COLO668 (cell line): Measurements from ENCODE around the gene PRKN.

Experiments
- DNase-seq: peaks from one replicate; lab custom pipeline; 2025; ENCODE audit not compliant: unreplicated experiment; lab: John Stamatoyannopoulos, UW

Gene PRKN

DNA sequence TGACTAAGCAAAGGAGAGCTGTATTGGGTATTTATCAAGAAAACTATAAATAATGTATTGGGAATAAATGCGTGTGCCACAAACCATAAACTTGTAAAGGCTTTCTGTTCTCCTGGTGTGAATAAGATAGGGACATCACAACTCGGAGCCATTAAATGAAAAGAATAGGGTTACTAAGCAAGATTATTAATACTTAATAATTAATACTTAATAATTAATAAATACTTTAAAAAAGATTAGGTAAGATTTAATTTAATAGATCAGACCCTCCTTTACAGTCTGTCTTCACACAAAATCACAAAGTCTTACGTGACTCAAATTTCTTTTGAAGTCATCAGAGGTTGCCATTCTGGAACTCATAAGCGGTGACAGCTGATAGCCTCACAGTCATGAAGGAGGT lies 648.9 kb downstream of the PRKN start:
- no peak for DNase-seq

DNA sequence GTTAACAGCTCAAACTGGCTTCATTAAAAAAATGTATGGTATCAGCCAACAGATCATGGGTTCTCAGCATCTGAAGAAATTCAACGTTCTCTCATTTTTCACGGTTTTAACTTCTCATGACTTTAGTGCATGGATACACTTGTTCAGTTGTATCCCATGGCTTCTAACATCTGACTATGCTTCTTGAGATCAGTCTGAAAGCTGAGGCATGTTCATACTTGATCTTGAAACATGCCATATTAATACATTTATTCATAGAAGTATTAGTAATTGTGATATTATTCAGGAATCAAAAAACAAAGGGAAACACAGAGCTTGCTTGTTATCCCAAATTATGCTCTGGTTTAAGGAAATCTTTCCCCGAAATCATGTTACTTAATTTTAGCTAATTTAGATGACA lies 649.4 kb downstream of the PRKN start:
- DNase-seq, result no peak

DNA sequence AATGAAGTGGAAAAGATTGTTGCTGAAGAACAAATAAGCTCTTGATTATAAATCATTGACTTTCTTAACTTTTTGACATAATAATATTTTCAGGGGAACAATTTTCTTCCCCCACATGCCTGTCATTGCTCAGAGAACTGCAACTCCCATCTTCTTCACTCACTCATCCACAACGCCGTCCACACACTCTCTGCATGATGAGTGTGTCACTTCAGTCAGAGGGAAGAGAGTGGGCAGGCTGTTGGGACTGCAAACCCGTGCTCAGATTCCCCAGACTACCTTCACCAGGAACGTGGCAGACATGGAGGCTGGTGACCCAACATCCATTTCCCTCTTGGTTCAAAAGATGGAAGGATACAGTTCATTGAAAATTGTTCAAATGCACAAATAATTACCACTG lies 650.8 kb downstream of the PRKN start:
- no peak for DNase-seq

DNA sequence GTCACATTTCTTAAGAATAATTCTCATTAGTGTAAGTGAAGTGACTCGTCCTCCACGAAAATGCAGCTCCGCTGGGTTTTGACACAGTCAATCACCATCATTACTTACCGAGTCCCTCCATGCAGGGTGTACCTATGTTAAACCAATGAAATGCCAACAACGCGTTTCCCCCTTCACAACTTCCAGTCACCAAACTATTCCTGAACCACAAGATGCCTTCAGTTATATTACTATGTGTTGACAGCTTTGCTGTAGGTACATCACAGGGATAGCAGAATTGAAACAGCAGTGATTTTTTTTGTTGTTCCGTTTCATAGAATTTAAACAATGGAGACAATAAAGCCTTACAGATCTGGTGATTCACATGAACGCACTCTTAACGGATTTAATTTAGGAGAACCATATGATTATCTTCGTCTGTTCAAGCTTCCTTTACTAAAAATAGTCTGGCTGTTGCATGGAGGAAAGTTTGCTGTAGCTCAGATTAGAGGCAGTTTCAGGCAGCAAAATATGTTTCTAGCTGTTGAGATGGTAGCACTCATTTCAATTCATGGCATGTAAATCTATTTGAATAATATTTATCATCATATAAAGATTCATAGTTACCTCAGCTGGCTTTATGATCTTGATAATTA lies 652.8 kb downstream of the PRKN start:
- no peak for DNase-seq

DNA sequence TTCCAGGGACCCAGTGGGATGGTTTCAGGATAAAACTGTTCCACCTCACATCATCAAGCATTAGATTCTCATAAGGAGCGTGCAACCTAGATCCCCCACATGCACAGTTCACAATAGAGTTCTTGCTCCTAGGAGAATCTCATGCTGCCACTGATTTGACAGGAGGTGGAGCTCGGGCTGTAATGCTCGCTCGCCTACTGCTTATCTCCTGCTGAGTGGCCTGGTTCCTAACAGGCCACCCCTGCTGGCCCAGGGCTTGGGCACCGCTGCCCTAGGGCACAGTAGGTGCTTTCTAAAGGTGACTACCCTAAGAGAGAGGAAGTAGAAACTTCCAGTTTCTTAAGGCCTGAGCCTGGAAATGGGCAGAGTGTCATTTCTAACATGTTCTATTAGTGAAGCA lies 656.9 kb downstream of the PRKN start:
- DNase-seq, result no peak

DNA sequence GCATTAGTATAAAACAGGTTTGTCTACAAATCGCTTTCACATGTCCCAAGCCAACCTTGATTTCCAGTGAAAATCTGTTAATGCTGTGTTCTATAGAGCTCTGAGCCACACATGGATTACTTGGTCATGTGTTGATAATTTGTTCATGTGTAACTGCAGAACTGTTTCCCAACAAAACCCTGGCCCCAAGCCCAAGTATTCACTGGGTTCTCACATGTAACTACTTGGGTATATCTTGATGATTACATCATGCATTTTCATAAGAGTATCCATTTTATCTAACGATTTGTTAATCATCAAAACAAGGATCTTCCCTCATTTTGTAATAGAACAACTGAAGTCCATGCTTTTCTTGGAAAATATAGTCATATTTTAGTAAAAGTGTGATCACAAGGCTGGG lies 657.6 kb downstream of the PRKN start:
- no peak for DNase-seq

DNA sequence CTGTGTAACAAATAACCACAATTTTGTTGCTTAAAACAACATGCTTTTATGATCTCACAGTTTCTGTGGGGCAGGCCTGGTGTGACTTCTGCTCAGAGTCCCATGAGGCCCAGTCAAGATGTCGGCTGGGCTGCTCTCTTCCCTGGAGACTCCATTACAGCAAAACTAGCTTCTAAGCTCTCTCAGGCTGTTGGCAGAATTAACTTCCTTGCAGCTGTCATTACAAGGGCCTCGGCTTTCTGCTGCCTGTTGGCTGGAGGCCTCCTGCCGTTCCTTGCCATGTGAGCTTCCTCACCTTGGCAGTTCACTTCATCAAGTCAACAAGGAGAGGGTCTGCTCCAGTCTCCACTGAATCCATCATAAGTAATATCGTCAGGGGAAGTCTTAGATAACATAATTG lies 659.2 kb downstream of the PRKN start:
- DNase-seq, result no peak

DNA sequence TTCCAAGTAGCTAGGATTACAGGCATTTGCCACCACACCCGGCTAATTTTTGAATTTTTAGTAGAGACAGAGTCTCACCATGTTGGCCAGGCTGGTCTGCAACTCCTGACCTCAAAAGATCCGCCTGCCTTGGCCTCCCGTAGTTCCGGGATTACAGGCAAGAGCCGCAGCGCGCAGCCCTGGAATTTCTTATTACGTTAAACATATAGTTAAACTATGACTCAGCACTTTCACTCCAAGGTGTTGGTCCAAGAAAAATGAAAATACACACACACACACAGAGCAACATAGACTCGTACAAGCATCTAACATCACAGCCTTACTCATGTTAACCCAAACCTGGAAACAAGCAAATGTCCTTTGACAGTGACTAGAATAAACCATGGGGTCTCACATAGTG lies 663.9 kb downstream of the PRKN start:
- no peak for DNase-seq

DNA sequence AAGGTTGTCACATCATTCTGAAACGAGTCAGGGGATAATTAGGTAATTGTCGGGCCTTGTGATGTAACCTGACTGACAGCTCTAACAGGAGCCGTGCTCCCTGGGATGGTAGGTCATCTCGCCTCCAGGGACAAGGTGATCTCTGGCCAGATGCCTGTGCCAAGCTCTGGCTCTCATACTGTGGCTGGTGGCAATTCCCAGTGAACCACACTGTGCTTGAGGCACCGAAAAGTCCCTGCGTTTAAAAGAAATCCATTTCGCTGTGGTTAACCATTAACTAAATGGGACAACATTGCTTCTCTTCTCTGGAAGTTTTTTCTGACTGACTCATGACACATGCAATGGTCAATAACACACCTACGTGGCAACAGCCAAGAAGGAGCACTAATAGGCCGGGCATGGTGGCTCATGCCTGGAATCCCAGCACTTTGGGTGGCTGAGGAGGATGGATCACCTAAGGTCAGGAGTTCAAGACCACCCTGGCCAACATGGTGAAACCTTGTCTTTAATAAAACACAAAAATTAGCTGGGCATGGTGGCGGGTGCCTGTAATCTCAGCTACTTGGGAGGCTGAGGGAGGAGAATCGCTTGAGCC lies 669.2 kb downstream of the PRKN start:
- DNase-seq, result no peak

DNA sequence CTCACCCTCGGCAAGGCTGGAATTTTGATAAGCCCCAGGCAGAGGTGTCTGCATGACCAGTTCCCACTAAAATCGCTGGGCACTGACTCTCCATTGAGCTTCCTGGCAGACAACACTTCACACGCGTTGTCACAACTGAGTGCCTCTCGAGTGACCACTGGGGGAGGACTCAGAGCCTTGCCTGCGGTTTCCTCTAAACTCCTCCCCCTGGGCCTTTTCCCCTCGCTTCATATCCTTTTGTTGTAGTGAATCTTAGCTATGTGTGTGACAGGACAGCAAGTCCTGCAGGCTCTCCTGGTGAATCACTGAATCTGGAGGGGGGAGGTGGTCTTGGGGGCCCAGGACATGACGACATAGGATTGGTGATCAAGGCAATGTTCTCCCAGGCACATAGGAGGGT lies 670.8 kb downstream of the PRKN start:
- no peak for DNase-seq

DNA sequence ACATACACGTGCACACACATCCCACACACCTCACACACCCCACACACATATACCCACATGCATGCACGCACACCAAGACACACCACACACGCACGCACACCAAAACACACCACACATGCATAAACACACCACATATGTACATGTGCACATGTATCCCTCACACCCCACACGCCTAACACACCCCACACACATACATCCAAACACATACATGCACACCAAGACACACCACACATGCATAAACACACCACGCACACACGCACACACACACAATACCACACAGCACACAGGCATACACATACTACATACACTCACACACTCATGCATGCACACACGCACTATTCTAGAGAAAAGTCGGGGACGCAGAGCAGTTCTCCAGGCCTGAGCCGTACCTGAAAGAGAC lies 671.5 kb downstream of the PRKN start:
- no peak for DNase-seq

DNA sequence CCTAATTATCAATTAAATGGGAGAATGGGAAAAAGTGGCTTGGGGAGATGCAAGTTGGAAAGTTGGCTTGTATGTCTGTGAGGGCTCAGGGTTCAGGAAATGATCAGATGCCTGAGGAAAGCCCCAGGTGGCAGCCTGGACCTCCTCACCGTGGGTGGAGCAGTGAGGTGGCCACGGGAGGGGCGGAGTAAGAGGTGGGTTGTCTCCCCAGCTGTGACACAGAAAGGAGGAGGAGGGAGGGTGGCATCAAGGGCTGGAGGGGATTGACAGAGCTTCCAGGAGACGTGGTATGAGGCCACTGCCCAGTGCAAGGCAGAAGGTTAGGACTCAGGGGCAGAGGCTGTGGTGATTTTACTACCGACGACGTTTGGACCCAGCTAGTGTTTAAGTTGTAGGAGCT lies 672.2 kb downstream of the PRKN start:
- DNase-seq, result no peak

DNA sequence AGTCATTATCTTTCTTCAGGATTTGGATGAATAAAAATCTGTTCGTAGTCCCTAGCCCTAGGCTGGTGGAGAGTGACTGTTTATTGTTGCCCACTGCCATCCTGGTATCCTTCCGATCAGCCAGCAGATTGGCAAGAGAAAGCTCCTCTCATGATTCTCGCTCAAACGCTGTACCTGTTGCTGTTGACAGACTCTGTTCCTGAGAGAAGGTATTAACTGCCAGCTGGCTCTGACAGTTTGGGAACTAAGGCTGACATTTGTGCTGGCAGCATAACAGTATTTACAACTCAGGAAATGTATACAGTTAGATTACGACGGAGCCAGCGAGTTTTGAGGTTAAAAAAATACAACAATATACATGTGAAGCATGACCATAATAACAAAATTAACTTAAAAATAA lies 674.5 kb downstream of the PRKN start:
- DNase-seq, result no peak

DNA sequence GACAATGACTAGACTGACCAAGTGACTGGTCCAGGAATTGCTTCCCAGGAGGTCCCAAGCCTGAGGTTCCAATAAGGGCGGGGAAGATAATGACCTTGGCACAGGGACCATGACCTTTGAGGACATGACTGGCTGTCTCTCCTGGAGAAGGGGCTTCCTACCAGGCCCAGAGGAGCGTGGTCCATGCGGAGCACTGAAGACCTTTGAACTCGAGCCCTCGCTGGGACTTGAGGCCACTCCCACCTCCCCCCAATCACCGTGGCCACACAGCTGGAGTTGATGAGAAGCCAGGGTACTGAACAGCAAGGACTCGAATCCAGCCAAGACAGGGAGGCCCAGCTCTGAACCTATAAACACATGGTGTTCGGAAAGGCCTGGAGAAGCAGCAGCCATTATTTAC lies 677.0 kb downstream of the PRKN start:
- no peak for DNase-seq

DNA sequence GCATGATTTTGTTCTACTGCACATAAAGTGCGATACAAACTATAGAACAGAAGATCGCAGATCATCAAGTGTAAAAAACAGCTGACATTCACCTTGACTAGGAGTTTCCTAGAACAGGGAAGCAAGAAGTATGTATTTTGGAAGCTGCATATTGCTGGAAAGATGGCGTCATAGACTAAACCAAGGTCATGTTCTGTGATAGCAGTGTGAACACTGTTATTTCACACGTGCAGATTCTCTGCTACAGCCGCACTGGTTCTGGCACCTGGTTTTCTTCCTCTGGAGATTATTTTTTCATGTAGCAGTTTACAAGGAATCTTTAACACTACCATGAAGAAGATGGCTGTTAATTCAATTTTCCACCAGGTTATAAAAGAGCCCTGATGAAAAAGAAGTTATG lies 681.2 kb downstream of the PRKN start:
- no peak for DNase-seq

DNA sequence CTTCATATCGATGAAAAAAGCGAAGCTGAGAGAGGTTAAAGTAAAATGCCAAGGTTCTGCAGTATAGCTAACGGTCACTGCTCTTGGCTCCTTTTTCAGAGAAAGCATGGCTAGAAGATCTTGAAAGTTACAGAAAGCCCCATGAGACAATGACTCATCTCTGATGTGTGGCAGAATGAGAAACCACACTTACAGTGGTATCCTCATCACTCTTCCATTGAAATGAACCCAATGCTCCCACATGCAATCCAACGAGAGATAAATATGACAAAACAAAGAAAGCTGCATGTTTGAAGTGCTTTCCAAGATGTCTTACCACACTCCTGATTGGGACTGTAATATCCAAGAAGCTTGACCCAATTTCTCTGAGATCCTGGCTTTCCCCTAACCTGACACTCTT lies 694.9 kb downstream of the PRKN start:
- DNase-seq, result no peak

DNA sequence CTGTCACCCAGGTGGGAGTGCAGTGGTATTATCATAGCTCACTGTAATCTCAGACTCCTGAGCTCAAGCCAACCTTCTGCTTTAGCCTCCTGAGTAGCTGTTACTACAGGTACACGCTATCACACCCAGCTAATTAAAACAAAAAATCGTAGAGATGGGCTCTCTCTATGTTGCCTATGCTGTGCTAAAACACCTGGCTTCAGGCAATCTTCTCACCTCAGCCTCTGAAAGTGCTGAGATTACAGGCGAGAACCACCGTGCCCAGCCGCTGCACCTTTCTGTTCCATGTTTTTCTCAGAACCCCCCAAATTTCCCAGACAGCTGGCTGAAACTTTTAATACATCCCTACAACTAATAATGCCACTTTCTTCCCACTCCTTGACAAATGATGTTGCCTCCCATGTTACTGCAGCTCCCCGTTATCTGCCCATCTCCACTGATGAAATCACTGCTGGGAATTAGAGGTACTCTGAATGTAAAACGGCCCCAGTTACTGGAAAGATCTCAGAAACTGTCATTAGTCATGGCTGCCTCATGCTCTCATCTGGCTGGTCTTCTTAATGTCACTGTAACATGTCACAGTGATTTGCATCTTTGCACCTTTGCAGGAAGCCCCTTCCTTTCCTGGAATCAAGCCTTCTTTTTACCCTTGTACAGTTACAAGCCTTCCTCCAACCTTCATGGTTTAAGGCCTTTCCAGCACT lies 697.5 kb downstream of the PRKN start:
- DNase-seq, result no peak

DNA sequence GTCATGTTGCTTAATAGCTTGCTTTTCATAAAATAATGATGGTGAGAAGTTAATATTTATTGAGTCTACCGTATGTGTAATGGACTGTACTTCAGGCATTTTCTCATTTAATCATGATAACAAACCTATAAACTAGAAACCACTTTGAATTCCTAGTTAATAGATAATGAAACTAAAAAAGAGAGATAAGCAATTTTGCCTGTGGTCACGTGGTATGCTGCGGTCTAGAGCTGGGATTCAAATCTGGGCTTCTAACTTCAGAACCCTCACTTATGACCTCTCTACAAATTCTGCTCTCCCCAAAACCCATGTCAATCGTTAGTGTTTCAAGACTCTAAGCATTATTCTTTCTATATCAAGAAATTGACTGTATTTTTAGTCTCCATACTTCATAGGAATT lies 700.7 kb downstream of the PRKN start:
- no peak for DNase-seq

DNA sequence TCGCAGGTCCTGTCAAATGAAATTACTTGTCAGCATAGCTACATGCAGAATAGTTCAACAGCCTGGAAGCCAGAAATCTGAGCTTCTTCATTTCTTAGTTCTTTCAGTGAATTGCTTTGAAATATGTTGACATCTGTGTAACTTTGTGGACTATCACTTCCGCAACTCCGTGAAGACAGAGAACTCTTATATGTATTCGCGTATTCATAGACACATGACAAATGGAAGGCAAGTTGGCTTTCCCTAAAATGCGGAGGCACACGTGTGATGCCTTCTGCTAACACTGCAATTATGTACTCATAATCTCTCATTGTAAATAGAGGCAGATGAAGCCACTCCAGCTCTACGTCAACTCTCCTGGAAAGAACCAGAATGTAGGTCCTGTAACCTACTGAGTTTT lies 701.5 kb downstream of the PRKN start:
- no peak for DNase-seq

DNA sequence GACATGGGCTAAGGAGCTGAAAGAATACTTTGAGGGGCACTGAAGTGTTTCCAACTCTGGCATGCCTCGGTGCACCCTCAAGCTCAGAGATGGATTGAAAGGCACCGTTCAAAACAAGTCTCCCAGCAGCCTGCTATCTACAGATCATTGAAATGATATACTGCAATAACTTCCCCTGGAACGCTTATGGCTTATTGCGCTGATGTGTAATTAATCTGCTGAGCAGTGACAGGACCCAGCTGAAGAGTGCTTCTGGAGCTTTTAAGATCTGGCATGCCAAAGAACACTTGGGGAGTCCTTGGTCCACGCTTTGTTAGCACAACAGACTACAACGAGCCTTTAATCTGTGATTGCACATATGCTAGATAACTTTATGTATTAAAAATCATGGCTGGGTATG lies 708.2 kb downstream of the PRKN start:
- no peak for DNase-seq

DNA sequence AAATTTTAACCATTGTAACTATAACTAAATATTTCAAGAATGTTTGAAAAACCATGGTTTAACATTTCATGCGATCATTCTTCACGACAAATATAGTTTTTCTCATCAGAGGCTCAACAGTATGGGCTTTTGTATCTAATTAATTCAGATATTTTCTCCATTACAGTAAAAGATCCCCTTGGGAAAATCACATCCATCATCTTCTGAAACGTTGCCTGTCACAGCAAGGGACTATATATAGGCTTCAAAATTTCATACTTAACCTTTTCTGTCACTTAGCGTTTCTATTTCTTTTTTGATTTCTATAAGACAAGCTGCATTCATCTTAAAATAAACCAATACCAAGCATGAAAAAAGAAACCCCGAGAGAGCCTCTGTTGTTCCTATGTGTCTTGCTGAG lies 710.0 kb downstream of the PRKN start:
- no peak for DNase-seq

DNA sequence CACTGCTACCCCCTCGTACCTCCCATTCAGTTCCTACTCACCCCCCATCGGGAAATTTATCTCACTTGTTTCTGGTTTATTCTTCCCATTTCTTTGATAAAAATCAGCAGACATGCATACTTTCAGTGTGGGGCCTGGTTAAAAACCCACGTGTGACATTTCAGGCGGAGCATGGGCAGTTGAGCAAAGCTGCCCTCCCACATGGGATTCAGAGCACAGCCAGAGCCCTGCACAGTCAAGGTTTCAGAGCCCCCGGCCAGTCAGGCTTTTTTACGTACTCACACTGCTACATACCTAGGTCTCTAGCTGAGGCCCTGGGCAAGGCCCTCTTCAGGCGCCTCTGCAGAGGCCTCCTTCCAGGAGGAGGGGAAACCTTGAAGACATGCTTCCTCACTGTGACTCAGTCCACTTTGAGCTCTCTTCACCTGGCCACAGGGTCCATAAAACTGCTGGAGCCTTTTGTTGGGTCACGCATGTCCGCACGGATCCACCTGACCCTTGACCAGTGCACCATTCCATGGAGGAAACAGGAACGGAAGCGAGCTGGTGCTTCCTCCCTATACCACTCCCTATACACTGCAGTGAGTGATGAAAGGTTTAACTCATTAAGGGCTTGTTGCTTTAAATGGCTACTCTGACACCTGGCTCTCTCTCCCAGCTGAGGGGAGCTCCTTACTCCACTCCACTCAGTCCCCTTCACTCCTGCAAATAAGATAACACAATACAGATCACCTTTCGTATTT lies 713.3 kb downstream of the PRKN start:
- no peak for DNase-seq
